Measurements from ENCODE around the gene SHROOM2.

GRCh38 chrX:9952300-9952699 is 166.1 kb downstream of the SHROOM2 start:
- TF ChIP-seq CTCF (IDR thresholded peaks at IDR 0.05) (no peak), POLR2A (IDR thresholded peaks at IDR 0.05) (no peak)

Measured in gastroesophageal sphincter (tissue), 3 donors.